CD4-positive, alpha-beta T cell treated with Interleukin-4 for 4 hours (primary cell): ENCODE results near the gene NUP214.
A peak's percentile ranks its signal among the peaks of the same experiment; 100 is the strongest.
"Not testable (repeated sequence)": the region's sequence is repeated elsewhere in the genome, so short reads cannot be mapped to it uniquely, and the experiment has no call there.

ENCODE experiments used
- DNase-seq: peaks from one replicate; pipeline ENCODE4 v3.0.0-alpha.2; 2020

Gene NUP214

GRCh38 chr9:131235480-131235851, 110.1 kb downstream of the NUP214 start:
- no peak for DNase-seq

GRCh38 chr9:131236161-131236560, 110.8 kb downstream of the NUP214 start:
- DNase-seq = no peak

DNA sequence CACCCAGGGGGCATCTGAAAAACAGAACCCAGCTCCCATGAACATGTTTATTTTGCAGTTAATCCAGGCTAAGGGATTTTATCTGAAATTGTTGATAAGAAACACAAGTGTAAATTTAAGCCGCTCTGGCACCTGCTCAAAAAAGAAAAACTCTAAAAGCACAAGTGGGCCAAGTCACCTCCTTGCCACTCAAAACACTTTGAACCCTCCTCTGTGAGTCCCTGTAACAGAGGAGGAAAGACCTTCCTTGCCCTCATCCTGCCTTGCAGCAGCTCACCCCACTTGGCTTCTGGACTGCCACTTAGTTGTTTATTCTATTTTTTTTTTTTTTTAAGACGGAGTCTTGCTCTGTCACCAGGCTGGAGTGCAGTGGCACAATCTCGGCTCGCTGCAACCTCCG, 111.4 kb downstream of the NUP214 start:
- DNase-seq = no peak

- no peak for DNase-seq
Measured at GRCh38 chr9:131237291-131237690, 111.9 kb downstream of the NUP214 start.

GRCh38 chr9:131237931-131238401, 112.6 kb downstream of the NUP214 start:
- peak; percentile 89 for DNase-seq

DNA sequence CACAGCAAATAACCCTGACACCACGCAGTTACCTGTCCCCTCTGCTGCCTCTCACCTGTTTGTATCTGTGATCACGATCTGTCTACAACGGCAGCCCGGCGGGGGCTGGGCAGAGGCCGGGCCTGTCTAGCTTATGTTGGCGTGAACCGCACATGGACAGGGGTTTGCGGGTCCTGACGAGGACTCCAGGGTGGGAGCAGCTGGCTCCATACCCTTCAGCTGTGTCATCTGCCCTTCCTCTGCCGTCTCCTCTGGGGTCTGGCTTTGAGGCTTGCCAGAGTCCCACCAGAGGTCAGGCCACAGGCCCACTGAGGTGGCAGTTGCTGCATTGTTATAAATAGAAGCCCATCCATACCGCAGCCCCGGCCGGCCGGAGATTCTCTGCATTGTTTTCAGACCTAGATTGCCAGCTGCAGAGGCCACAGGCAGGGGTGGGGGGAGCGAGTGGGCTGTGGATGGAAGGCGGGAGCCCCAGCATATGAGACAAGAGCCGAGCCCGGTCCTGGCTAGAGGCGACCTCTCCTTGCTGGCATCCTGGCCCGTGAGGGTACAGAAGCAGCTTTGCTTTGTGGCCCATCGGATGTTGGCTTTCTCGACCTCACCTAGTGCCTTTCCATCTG, 113.1 kb downstream of the NUP214 start:
- DNase-seq = peak; percentile 6

DNA sequence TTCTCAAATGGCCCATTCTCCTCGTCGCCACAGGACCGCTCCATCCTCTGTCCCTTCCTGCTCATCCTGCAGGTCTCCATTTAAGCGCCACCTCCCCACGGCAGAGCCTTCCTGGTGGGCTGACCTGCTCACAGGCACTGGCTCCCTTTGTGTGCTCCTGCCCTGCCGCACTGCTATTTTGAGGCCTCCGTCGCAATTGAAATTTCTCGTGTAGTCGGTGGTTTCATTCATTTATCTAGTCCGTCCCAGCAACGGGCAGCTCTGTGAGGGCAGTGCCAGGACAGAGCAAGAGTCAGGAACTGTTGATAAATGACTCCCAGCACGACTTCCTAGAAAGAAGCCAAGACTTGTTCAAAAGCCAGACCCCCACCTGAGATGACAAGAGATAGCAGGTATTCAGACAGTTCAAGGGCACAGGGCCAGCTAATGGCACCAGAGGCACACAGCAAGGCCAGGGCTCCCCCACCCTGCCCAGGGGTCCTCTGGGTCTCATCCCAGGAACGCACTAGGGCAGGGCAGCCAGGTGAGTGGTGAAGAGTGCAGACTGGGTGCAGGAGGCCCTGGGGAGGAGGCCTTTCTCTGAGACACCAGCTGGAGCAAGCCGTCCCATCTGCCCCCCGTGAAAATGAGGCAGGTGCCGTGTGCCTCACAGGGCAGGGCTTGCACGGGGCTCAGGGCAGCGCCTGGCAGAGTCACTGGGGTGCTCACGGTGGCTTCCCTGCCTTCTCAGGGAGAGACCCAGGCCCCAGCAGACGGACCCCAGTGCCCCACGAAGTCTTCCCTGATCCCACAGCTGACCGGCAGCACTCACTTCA, 114.0 kb downstream of the NUP214 start:
- DNase-seq = no peak

GRCh38 chr9:131240047-131240921, 114.9 kb downstream of the NUP214 start:
- no peak for DNase-seq

DNA sequence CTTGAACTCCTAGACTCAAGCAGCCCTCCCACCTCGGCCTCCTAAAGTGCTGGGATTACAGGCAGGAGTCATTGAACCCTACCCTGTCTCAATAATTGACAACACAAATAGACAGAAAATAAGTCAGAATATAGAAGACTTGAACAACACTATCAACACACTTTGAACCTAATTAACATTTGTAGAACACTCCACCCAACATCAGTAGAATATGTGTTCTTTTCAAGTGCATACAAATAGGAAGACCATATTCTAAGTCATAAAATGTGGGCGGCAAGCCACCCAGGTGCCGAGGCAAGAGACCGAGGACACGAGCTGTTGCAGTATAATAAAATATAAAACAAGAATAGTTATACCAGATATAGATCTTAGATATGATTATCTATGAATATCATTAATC, 118.9 kb downstream of the NUP214 start:
- not testable (repeated sequence) for DNase-seq

DNA sequence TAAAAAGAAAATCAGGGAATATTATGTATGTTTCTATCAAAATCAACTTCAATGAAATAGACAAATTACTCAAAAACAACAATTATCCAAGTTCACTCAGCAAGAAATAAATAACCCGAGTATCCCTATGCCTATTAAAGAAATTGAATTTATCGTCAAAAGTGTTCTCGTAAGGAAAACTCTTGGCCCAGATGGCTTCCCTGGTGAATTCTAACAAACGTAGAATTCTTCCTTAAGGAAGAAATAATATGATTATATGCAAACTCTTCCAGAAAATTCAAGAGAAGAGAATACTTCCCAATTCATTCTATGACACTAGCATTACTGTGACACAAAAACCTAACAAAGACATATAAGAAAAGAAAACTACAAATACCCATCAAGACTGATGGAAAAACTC, 121.2 kb downstream of the NUP214 start:
- DNase-seq = no peak

DNA sequence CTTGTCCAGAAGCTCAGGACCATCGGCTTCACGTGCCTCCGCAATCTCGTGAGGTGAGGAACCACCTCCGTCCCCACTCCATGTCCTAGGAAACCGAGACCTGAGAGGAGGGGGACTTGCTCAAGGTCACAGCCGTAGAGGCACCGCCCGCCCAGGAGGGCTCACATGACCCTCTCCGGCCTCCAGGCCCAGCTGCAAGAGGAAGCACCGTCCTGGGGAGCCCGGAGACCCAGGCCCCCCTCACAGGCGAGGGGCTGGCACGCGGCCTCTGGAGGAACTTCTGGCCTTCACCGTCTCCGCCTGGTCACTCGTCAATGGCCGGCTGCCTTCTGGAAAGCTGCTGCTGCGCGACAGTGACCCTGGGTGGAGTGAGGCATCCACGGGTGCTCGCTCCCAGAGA, 126.7 kb downstream of the NUP214 start:
- no peak for DNase-seq

DNA sequence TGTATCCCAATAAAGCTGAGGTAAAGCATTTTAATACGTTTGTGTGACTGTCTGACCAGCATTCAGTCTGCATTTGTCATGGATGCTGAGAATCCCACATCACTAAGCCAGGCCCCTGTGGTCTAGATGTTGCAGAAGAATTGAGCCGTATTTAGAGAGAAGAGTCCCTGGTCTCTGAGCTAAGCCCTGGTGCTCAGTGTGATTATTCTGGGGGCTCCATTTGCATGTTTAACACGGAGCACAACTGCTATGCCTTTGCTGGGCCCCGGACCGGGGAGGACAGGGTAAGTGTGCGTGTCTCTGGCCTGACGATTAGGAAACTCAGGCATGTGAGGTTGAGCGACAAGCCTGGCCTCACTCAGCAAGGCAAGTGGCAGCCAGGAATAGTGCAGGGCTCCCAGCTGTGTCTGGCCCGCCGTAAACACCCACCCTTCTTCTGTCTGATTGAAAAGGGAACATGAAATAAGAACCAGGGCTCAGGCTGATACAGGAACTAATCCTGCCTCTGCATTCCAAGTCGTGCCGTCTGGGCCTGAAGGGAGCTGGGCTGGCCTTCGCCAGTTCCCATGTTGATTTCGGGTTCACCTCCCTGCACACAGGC, 128.6 kb downstream of the NUP214 start:
- no peak for DNase-seq

- DNase-seq = no peak
Measured at GRCh38 chr9:131254626-131255025, 129.2 kb downstream of the NUP214 start.

DNA sequence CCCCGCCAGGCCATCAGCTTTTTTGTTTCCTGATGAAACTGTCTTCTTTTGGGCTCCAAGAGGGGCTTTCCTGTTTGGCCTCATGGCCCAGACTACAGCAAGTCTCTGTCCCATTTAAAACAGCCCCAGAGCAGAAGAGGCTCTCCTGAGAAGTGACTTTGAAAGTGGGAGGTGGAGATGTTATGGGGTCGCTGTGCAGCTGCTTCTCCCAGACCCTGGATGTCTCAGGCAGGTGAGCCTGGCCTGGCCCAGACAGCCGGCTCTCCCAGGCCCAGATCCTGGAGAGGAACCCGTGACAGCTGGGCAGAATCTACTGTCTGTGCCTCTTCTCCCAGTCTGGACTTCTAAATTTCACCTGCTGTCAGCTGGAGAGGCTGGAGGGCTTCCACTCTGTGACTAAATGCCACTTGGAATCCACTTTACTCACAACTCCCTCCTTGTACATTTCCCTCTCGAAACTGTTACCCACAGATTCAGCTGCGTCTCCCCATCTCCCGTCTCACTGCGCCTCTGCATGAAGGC, 130.4 kb downstream of the NUP214 start:
- no peak for DNase-seq

DNA sequence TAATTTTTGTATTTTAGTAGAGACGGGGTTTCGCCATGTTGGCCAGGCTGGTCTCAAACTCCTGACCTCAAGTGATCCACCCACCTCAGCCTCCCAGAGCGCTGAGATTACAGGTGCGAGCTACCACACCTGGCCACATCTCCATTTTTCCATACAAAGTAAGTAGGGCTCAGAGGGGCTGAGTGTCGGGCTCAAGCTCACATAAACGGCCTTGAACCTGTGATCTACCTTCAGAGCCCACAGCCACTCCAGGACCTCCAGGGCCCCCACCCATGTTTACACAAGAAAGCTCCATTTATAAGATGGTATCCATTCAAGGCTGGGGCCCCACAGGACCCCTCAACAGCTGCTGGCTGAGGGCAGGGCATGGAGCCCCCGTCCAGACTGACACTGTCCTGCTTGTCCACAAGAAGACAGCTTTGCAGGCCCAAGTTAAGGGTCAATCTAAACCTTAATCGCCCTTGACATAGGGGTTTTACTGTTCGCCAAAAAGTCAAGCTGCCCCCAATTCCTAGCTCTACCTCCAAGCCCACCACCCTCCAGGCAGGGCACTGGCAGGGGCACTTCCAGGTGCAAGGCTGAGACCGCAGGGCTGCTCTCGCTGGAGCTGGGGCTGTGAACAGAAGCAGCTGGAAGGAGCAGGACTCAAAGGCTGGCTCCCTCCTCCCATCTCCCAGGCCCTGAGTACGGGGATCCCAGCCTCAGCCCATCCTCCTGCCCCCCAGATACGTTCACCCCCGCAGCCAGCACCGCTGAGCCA, 132.1 kb downstream of the NUP214 start:
- DNase-seq = no peak

DNA sequence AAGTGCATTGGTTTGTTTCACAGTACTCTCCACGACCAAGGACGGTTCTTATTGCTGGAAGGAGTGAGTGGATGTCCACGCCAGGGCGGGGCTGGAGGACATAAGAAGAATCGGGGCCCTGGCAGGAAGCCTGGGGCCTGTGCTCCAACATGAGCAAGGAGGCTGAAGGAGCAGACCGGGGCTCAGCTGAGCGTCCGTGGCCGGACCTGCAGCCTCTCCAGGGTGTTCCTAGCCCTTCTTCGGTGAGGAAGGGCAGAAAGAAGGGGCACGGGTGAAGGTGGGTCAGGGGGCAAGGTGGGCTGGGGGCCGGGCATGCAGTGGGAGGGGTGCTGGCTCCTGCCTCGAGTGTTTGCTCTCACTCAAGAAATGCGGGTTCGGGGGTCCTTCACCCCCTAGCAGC, 132.8 kb downstream of the NUP214 start:
- no peak for DNase-seq

DNA sequence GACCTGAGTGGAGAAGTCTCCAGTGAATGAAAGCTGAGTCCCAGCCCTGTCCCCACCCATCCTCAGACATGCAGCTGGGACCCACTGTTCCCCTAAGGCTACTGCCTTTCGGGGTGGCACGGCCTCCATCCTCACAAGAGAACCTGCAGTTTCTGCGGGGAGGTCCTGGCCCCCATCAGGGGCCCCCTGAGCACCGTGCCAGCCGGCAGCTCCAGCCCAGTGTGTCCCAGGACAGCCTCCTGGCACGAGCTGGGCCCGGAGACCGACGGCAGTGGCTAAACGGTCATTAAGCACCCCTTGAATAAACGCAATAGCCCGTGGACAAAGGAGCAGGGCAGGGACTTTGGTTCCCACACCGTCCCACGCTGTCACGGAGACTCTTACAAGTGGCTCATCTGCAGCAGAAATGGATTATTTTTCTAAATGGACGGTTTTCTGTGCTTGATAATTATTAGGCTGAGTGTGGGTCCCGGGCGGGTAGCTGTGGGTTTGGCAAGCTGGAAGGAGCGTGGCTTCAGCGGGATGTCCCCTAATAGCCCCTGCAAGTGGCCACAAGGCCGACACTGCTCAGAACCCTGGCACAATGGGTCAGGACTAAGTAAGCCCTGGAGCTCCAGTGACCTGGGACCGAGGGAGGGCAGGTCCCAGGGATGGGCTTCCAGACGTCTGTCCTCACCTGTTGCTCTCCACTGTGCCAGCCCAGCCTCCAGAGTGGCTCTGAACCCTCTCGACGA, 133.5 kb downstream of the NUP214 start:
- no peak for DNase-seq

DNA sequence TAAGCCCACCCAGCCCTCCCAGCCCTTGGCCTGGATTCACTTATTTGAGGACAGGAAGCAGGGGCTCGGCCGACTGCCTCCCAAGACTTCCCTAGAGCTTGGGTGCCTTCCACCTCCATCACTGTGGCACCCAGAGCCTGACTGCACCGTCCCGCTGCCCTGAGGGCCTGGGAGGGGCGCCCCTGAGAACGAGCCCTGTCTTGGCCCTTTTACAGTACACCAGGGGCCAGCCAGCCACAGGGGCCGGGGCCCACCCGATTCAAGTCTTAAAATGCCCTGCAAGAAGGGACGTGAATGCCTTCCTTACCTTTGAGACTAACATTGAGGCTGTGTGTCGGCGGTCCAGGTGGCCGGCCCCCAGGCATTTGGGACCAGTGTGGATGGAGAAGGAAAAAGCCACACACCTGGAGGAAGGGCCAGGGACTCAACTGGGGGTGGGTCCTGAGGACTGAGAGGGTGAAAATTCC, 134.1 kb downstream of the NUP214 start:
- DNase-seq = no peak

DNA sequence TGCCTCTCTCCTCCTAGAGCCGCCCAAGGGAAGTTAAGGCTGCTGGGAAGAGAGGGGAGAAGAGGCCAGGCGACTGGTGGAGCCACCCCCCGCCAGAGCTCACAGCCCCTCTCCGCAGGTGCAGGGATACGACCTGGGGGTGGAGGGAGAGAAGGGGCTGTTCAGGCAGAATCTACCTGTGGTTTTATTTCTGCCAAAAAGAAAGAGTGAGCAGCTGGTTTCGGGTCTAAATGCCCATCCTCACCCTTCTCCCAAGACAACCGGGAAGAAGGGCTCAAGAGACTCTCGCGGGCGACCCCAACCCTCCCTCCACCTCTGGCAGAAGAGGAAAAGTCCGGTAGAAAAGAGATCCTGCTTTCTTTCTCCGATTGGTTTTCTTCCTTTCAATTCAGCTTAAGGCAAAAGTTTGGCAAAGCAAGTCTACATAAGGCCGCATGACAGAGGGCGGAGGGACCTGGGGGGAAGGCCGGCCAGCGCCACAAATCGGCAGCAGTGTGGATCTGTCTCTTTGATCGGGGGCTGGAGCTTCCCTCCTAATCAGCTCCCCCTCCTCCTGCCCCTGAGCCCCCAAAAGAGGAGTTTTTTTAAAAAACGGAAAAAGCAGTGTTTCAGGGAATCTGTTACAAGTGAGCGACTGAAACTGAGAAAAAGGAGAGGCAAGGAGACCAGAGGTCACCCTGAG, 134.7 kb downstream of the NUP214 start:
- no peak for DNase-seq

- no peak for DNase-seq
Measured at GRCh38 chr9:131260751-131261452, 135.5 kb downstream of the NUP214 start.
